ENCODE results near the gene CPA1. TPM values are rescaled to one million over a fixed set of nuclear protein-coding genes. Genes with fewer than 3 reads are reported as not detected.

Gene CPA1
- total and polyA plus RNA-seq, 12 donors: 0.35 to 3.8 (median 2.7) TPM; not detected in 4

GRCh38 chr7:130367836-130368746, 12.2 kb upstream of the CPA1 start:
- H3K4me1 ChIP-seq: peaks cover 0 to 36% (median 11%) of the 10 kb centered on the region in 9 donors
- no peak overlapping the region for H3K27ac ChIP-seq
- 92 to 93% methylated on average over 19 of the region's 19 CpGs for WGBS, 2 donors
- H3K4me3 ChIP-seq: no peak overlapping the region
- DNase-seq: no peak
- intact Hi-C loops (cut with DNase I): loop anchor here in 1 of 10 donors (10.0 kb wide), 1 partner anchor 57 kb away; no protein-coding TSS in a partner anchor
- no peaks in the 10 kb centered on the region for H3K27me3 ChIP-seq
- no peaks in the 10 kb centered on the region for H3K36me3 ChIP-seq
- H3K9me3 ChIP-seq: no peaks in the 10 kb centered on the region
- peak in 1 of 8 donors; percentile 14 for ATAC-seq
- no peak for TF ChIP-seq CTCF (IDR thresholded peaks at IDR 0.05)

GRCh38 chr7:130369110-130369711, 11.1 kb upstream of the CPA1 start:
- intact Hi-C loops (cut with DNase I): loop anchor here in 1 of 10 donors (10.0 kb wide), 1 partner anchor 56 kb away; no protein-coding TSS in a partner anchor
- DNase-seq (no peak), ATAC-seq (peak in 2 of 8 donors; percentile 29 to 38)
- no peak overlapping the region for H3K4me3 ChIP-seq
- no peak overlapping the region for H3K27ac ChIP-seq
- peaks cover 5 to 47% (median 12%) of the 10 kb centered on the region in 9 donors for H3K4me1 ChIP-seq
- H3K9me3 ChIP-seq: no peaks in the 10 kb centered on the region
- WGBS, 2 donors: 49 to 58% methylated on average over 10 of the region's 10 CpGs
- H3K27me3 ChIP-seq: no peaks in the 10 kb centered on the region
- no peaks in the 10 kb centered on the region for H3K36me3 ChIP-seq
- TF ChIP-seq CTCF (IDR thresholded peaks at IDR 0.05): no peak

- no peaks in the 10 kb centered on the region for H3K9me3 ChIP-seq
- H3K4me3 ChIP-seq: no peak overlapping the region
- WGBS, 2 donors: 61 to 81% methylated on average over 3 of the region's 3 CpGs
- intact Hi-C loops (cut with DNase I): loop anchor here in 1 of 10 donors (10.0 kb wide), 1 partner anchor 55 kb away; no protein-coding TSS in a partner anchor
- DNase-seq (no peak), ATAC-seq (no peak)
- no peaks in the 10 kb centered on the region for H3K36me3 ChIP-seq
- H3K4me1 ChIP-seq: peaks cover 5 to 51% (median 14%) of the 10 kb centered on the region in 9 donors
- TF ChIP-seq CTCF (IDR thresholded peaks at IDR 0.05): no peak
- H3K27ac ChIP-seq: peak overlapping the region in 3 of 10 donors; percentile 6 to 43 (median 41)
- no peaks in the 10 kb centered on the region for H3K27me3 ChIP-seq
Measured at GRCh38 chr7:130369831-130370550, 10.3 kb upstream of the CPA1 start.

- no peak for ATAC-seq
- 82 to 84% methylated on average over 3 of the region's 3 CpGs for WGBS, 2 donors
- Histone ChIP-seq H3K36me3 (no peaks in the 10 kb centered on the region), H3K27me3 (no peaks in the 10 kb centered on the region), H3K27ac (peak overlapping the region in 3 of 10 donors; percentile 6 to 43 (median 6)), H3K4me1 (peaks cover 5 to 51% (median 14%) of the 10 kb centered on the region in 9 donors), H3K4me3 (no peak overlapping the region), H3K9me3 (peaks cover 0 to 3% (median 0%) of the 10 kb centered on the region in 11 donors)
- no peak for DNase-seq
- intact Hi-C loops (cut with DNase I): no loop called here
- no peak for TF ChIP-seq CTCF (IDR thresholded peaks at IDR 0.05)
Measured at GRCh38 chr7:130371046-130371445, 9.2 kb upstream of the CPA1 start.

Data from heart right ventricle (tissue), 16 donors.